HG03108 (cell line): ENCODE results near the gene MAGI2.

Source experiments
- ATAC-seq: cut with Tn5 transposase; IDR thresholded peaks from one replicate; pipeline ENCODE4 v1.9.1; 2021; ENCODE audit warnings: moderate library complexity; ENCODE audit not compliant: unreplicated experiment

Gene MAGI2

GRCh38 chr7:78130446-78131215, 1322.8 kb downstream of the MAGI2 start:
- ATAC-seq = no peak

- ATAC-seq = no peak
Observed at GRCh38 chr7:78129865-78130264, 1323.6 kb downstream of the MAGI2 start.

- no peak for ATAC-seq
Observed at GRCh38 chr7:78127009-78127408, 1326.5 kb downstream of the MAGI2 start.

DNA sequence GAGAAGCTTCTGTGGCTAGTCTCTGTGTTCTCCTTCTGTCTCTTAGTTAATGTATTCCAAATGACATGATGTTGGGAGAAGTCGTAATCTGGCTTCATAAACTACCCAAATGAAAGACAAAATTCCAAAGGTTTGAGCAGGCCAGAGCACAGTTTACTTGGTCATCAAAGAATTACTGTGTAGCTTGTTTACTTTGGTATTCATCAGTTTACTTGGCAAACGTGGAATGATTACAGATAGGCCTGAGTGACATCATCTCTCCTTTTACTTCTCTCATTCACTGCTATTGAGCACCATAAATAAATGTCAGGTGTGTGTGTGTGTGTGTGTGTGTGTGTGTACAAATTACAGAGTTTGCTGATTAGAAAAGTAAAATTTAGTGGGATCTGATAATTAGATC, 1327.6 kb downstream of the MAGI2 start:
- ATAC-seq = no peak

- no peak for ATAC-seq
Observed at GRCh38 chr7:78124216-78124615, 1329.3 kb downstream of the MAGI2 start.

GRCh38 chr7:78121888-78122287, 1331.6 kb downstream of the MAGI2 start:
- no peak for ATAC-seq

GRCh38 chr7:78118470-78118869, 1335.0 kb downstream of the MAGI2 start:
- no peak for ATAC-seq

- ATAC-seq = no peak
Observed at GRCh38 chr7:78115876-78116275, 1337.6 kb downstream of the MAGI2 start.

GRCh38 chr7:78114993-78115392, 1338.5 kb downstream of the MAGI2 start:
- no peak for ATAC-seq

DNA sequence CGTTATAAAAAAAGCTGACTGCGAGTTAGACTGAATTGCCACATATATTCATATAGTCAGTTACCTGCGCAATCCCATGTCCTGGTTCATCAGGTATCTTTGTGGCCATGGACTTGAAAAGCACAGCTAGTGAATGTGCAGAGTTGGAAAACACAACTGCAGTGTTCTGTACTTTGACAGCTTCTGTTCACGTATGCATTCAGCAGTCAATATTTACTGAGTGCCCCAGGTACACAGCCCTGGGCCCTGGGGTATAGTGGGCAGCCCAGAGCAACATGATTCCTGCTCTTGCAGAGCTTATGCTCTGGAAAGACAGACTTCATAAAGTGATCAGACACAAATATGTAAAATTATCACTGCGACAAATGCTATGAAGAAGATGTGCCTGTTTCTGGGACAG, 1341.0 kb downstream of the MAGI2 start:
- no peak for ATAC-seq

DNA sequence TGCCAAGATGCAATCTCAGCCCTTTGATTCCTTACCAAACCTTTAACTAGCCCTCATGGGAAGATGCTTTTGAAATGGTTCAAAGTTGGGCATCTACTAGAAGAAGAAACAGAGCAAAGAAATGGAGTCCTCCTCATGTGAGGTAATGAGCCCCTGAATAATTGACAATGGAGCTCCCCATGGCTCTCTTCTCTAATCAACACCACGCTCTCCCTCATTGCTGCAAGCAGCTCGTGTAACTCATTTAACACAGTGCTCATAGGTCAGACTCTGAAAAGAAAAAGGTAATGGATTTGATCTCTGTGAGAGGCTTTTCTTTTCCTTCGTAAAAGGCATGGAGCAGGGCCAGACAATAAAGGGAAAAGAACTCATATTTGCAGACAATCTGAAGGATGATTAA, 1342.1 kb downstream of the MAGI2 start:
- ATAC-seq = no peak

GRCh38 chr7:78103475-78103874, 1350.0 kb downstream of the MAGI2 start:
- no peak for ATAC-seq

DNA sequence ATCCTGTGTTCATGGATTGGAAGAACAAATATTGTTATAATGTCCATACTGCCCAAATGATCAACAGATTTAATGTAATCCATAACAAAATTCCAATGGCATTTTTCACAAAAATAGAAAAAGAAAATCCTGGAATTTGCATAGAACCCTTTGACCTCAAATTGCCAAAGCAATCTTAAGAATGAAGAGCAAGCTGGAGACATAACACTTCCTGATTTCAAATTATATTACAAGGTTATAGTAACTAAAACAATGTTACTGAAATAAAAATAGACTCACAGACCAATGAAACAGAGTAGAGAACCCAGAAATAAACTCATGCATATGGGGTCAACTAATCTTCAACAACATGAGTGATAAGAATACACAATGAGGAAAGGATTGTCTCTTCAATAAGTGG, 1352.4 kb downstream of the MAGI2 start:
- ATAC-seq = no peak

DNA sequence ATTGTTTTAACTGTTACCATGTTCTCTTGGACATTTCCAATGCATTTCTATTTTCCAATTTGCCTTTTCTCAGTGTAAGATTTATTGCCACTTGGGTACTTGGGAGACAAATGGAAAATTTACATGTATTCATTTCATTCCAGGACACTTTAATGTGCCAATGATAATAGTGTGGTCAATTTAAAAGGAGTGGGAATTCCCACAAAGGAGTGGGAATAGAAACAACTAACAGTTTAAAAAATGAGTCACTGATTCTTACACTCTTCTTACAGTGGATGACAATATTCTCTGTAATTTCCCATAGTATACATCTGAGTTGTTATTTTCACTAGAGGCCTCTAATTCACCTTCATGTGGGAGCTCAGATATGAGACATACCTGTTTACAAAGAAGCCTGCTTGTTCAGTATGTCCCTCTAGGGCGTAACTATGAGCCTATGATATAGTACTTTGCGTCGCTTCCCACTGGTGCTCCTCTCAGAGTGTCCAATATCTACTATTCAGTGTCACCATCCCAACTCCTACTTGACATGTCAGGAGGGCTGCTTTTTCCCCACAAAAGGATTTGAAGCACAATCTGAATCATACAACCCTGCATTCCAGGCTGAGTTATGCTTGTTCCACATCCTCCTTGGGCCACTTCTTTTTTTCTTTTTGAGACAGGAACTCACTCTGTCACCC, 1353.6 kb downstream of the MAGI2 start:
- ATAC-seq = no peak

GRCh38 chr7:78095549-78095948, 1357.9 kb downstream of the MAGI2 start:
- no peak for ATAC-seq

DNA sequence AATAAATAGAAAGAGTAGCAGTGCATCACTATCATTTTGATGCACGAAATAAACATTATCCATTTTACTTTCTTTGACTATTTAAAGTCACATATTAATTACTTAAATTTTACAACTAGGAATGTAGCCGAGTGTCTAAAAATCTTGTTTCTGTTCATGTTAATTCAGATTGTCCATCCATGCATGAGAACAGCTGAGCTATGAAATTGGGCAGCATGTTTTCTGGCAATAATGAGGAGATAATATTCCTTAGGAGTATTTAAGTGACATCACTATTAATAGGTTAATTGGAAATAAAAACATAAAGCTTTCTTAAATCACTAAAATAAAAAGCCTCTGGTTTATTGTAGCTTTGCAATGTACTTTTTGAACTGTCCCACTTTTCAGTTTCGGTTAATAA, 1361.1 kb downstream of the MAGI2 start:
- no peak for ATAC-seq

DNA sequence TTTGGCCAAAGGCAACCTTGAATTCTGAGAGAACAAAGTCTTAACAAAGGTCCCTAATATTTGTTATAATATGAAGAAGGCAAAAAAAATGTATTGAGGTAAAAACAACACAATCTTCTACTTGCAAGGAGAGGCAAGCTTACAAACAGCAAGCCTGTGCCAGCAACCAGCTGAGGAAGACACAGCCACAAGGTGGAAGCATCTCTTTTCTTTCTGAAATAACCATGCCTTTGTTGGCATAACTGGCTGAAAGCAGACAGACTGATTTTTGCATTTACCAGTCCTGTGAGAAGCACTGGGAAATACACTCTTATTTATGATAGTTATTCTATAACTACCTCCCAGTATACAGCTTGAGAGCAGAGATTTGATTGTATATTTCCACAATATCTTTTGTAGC, 1362.9 kb downstream of the MAGI2 start:
- ATAC-seq = no peak

DNA sequence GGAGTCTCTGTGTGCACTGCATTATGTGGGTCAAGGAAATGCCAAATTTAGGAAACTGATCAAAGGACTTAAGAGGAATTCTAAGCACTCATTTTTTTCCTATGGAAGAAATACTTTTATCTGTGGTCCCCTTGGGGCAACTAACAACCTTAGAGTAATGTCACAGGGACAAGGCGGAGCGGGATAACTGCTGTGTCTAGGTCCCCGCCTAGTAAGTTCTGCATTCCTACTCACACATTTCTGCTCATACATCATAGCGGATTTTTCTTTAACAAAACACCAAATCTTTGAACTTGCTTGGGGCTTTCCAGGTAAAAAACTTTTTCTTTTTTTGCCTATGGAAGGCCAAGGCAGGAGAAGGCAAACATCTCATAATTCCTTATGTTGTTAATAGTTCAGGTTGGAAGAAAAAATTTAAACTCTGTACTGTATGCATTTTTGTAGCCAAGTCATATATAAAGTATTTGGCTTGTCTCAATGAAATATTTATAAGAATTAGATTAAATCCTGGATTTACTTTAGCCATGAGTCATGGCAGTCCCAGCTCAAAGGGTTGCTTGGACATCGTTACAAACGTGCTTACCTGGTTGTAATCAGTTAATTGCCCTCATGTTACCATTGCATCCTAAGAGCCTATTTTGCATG, 1369.9 kb downstream of the MAGI2 start:
- no peak for ATAC-seq

DNA sequence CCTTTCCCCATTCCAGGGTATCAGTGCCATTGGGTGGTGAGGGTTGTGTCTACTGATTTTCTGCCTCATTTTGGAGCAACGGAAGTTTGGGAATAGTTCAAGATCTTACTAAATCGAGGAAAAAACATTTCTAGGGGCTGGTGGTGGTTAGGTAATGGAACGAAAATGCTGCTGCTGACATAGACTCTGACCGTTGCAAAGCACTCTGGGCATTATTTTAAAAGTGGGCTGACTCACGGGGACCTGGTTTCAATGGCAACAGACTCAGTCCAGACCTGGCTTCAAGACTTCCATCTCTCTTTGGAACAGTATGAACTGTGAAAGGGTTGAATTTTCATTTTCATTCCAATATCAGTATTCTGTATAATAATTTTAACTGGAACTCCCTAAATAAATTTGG, 1370.9 kb downstream of the MAGI2 start:
- no peak for ATAC-seq

DNA sequence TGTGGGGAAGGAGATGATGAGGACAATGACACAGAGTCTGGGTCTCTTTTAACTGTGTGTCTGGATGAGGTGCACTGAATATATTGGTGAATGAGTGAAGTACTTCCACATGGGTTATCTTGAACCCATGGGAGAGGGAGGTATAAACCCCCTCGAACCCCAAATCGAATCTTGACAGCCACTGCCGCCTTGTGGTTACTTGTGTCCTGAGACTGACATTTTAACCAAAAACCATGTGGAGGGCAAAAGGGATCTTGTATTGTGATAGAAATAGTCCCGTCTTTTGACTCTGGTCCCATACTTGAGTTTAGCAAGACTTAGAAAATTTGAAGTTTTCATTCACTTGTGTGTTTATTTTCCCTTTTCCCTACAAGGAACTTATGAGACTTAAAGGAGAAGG, 1371.6 kb downstream of the MAGI2 start:
- no peak for ATAC-seq

DNA sequence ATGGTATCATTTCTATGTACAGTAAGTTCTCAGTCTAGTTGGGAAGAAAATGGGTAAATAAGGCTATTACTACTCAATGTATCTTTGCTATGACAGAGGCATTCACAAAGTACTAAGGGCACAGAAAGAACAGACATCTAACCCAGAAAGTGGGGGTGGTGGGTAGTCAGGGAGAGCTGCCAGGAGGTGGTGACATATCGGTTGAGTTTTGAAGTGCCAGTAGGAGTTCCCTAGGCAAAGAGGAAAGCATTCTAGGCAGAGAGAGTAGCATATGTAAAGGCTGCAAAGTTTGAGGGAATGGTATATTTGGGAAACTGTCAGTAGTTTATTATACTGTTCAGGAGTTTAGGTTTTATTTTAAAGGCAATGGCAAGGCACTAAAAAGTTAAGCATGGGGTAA, 1372.1 kb downstream of the MAGI2 start:
- ATAC-seq = no peak

- ATAC-seq = no peak
Observed at GRCh38 chr7:78080811-78081210, 1372.7 kb downstream of the MAGI2 start.
